Hematopoietic multipotent progenitor cell treated with erythropoietin and hydrocortisone succinate and interleukin-3 and kit ligand, for 4 days (in vitro differentiated cells): ENCODE data around the gene RHBDD3.

Source experiments
- DNase-seq: peaks from one replicate; pipeline ENCODE4 v3.0.0-alpha.2; 2015

Gene RHBDD3

DNA sequence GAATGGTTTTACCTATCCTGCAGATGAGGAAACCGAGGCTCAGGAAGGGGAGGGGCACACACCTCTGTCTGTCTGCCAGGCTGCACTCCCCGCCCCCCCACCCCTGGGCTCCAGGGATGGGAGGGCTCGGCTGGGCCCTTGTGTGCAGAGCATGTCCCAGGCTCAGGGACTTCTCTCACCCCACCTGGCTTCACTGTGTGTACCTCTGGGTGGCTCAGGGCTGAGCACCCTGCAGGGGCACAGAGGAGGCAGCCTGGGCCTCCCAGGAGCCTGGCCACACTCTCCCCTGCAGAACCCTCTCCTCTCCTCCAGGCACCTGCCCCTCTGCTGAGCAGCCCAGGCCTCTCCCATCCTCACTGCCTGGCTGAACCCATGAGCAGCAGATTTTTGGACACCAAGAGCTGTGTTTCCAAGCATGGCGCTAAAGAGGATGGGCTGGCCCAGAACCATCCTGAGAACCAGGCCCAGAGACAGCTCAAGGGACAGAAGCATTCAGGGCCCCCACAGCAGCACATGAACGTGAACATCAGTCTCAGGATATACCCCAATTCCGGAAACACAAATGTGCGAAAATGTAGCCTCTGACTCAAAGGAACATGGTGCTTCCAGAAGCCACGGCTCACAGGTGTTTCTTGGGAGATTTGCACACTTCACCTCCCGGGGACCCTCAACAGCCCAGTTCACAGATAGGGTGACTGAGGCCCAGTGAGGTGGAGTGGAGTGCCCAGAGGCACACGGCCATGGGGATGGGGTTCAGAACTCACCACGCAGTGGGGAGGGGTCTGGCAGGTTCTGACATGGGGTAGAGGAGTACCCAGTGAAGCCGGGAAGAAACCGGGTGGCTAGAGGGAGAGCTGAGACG is 51.5 kb downstream of the RHBDD3 start:
- DNase-seq = no peak

DNA sequence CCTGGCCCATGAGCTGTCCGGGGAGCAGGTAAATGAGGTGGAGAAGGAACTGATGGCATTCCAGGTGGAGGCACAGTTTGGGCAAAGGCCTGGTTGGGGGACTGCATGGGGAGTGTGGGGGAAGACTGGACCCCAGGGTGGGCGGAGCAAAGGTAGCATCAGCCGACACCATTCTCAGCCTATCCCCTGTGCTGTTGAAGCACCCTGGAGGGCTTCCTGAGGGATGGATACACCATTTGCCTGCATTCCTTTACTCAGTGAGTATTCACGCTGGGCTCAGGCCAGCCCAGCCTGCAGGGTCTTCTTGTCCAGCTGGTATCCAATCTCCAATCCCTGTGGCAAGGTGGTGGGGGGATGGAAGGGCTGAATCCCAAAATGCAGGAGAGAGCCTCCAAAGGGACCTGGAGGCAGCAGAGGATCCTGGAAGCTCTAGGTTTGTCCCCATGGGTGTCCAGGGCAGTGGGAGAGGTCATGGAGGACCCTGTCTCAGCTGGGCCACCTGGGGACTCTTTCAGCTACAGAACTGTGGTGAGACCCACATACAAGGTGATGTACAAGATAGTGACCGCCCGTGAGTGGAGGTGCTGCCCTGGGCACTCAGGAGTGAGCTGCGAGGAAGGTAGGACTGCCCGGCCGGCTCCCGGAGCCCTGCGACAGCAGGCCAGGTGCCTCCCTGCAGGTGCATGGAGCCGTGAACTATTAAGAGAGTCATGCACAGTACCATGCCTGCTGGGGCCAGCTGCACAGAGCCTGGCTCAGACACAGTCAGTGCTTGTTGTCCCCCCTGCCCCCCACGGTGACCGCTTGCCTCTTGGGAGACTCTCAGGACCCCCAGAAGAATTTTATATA is 52.5 kb downstream of the RHBDD3 start:
- no peak for DNase-seq

DNA sequence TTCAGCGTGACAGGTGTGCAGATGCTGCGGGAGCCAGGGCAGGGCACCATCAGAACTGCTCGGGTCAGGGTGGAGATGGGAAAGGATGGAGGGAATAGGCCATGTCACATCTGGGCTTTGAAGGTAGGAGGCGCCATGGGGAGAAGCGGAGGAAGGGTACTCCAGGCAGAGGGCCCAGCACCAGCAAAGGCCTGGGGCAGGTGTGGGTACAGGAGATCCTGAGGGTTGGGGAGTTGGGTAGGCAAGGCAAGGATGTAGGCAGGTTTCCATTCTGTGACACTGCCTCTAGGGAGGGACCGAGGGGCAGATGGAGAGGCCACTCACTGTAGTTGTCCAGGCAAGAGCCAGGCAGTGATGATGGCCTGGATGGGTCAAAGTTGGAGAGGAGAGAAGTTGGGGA is 53.5 kb downstream of the RHBDD3 start:
- DNase-seq = no peak

DNA sequence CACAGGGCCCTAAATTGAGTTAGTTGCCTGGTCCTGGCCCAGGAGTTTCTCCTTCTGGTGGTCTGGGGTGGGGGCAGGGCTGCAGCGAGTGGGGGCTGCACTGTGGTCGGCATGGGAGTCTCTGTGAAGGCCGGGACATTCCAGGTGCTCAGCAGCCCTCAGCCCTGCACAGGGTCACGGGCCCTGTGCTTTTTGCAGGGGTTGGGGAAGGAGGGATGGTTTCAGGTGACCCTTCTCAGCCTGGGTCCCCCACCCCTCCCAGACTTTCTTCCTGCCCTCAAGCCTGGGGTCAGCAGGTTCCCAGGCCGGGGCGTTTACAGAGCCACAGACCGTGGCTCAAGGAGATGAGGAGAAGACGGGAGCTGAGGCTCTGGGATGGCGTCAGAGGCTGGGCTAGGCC is 54.3 kb downstream of the RHBDD3 start:
- DNase-seq = no peak

DNA sequence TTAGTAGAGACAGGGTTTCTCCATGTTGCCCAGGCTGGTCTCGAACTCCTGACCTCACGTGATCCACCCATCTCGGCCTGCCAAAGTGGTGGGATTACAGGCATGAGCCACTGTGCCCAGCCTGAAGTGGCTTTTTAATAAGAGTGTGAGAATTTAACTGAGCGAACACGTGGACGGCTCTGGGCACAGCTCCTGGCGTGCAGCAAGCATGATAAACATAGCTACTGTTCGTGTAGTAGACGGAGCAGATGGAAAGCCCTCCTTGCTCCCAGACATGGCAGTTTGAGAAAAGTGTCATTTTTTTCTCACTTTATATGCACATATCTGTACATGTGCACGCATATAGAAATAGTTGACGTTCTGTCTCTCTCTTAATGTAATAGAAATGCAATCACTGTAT is 55.0 kb downstream of the RHBDD3 start:
- no peak for DNase-seq

DNA sequence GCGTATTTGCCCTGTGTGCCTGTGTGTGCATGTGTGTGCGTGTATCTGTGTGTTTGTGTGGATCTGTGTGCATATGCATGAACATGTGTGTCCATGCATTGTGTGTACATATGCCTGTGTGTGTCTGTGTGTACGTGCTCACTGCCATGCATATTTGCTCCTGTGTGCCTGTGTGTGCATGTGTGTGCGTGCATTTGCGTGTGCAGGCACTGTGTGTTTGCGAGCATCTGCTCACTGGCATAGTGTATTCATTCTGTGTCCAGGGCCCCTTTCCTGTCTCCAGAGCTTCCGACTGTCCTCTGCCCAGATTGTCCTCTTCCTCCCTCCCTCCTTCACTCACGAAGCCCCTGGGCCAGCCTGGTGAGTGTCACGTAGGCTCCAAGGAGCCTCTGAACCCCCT is 56.3 kb downstream of the RHBDD3 start:
- no peak for DNase-seq

DNA sequence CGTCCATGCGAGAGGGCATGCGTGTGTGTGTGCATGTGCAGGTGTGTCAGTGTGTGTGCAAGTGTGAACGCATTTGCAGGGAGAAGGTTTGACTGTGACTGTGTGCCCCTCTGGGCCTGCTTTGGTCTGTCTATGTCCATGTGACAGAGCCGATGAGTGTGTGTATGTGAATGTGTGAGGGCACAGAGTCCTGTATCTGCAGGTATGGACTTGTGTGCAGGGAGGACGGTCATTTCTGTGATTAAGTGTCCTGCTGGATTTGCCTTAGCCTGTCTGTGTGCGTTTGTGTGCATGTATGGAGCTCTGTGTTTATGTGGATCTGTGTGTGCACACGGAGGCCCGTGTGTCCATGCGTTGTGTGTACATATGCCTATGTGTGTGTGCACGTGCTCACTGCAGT is 56.7 kb downstream of the RHBDD3 start:
- no peak for DNase-seq
